Cardiac muscle cell (in vitro differentiated cells and primary cell): ENCODE data around the gene GABRG3. TPM values are rescaled to one million over a fixed set of nuclear protein-coding genes. Genes with fewer than 3 reads are reported as not detected.

Experiments used
- DNase-seq, 2 donors: peaks; one replicate each; pipeline versions ENCODE4 v3.0.0 to v3.0.0-alpha.2; 2010 to 2017; ENCODE audit warnings: low read depth in 1 of 2, low spot score in 1 of 2
- H3K27ac ChIP-seq: fragments of 200-600 bp; sonication (generic); 2 replicates; pipeline ENCODE4 v1.5.1; 2016
- H3K27me3 ChIP-seq: fragments of 200-600 bp; sonication (generic); 2 replicates; pipeline ENCODE4 v1.6.0; 2016; ENCODE audit warnings: control low read depth
- H3K36me3 ChIP-seq: fragments of 200-600 bp; sonication (generic); 2 replicates; pipeline ENCODE4 v1.5.1; 2016; ENCODE audit warnings: control low read depth
- H3K4me1 ChIP-seq: fragments of 200-600 bp; sonication (generic); 2 replicates; pipeline ENCODE4 v1.8.1; 2017; ENCODE audit warnings: low read depth, mild to moderate bottlenecking, mixed run types
- H3K4me3 ChIP-seq: fragments of 200-600 bp; sonication (generic); 2 replicates; pipeline ENCODE4 v1.5.1; 2016; ENCODE audit warnings: mild to moderate bottlenecking
- H3K9me3 ChIP-seq: fragments of 200-600 bp; sonication (generic); 2 replicates; pipeline ENCODE4 v1.5.1; 2017; ENCODE audit warnings: low read depth, mild to moderate bottlenecking, control low read depth
- CTCF ChIP-seq: IDR thresholded peaks from 2 replicates; pipeline ENCODE4 v1.5.1; 2012; ENCODE audit warnings: low read depth, mild to moderate bottlenecking, low read length
- polyA plus RNA-seq: library from polyadenylated mRNA; unstranded; fragments of >200 nt; fragmentation: Nextera tagmentation; extraction: Ambion mirVana; gene quantifications from 2 replicates; pipeline ENCODE4 v1.2.1, GENCODE V29; 2016
- total RNA-seq: library from RNA; depleted of rRNA; stranded (reverse); fragments of >200 nt; gene quantifications from 2 replicates; pipeline ENCODE4 v1.2.3, GENCODE V29; 2016

The GABRG3 gene
- total and polyA plus RNA-seq, 2 experiments from 2014 or later, result not detected

- H3K9me3 ChIP-seq, result no peaks in the 10 kb centered on the region
- H3K4me3 ChIP-seq, result no peak overlapping the region
- H3K27ac ChIP-seq, result no peak overlapping the region
- DNase-seq, result no peak
- no peaks in the 10 kb centered on the region for H3K4me1 ChIP-seq
- TF ChIP-seq CTCF, result no peak
- no peaks in the 10 kb centered on the region for H3K27me3 ChIP-seq
- H3K36me3 ChIP-seq, result no peaks in the 10 kb centered on the region
These were observed 502.9 kb downstream of the GABRG3 start for GRCh38 chr15:27473845-27474244.

- H3K9me3 ChIP-seq, result no peaks in the 10 kb centered on the region
- H3K27me3 ChIP-seq, result no peaks in the 10 kb centered on the region
- no peaks in the 10 kb centered on the region for H3K36me3 ChIP-seq
- no peak for DNase-seq
- no peak overlapping the region for H3K4me3 ChIP-seq
- TF ChIP-seq CTCF, result no peak
- no peaks in the 10 kb centered on the region for H3K4me1 ChIP-seq
- H3K27ac ChIP-seq, result no peak overlapping the region
These were observed 504.4 kb downstream of the GABRG3 start for GRCh38 chr15:27475395-27475794.

GRCh38 chr15:27479296-27480140 is 508.5 kb downstream of the GABRG3 start:
- TF ChIP-seq CTCF, result no peak
- DNase-seq, result no peak
- Histone ChIP-seq H3K4me3 (no peak overlapping the region), H3K4me1 (no peaks in the 10 kb centered on the region), H3K27me3 (no peaks in the 10 kb centered on the region), H3K27ac (no peak overlapping the region), H3K36me3 (no peaks in the 10 kb centered on the region), H3K9me3 (no peaks in the 10 kb centered on the region)

GRCh38 chr15:27480141-27480530 is 509.2 kb downstream of the GABRG3 start:
- Histone ChIP-seq H3K27ac (no peak overlapping the region), H3K4me3 (no peak overlapping the region), H3K36me3 (no peaks in the 10 kb centered on the region), H3K4me1 (no peaks in the 10 kb centered on the region), H3K9me3 (no peaks in the 10 kb centered on the region), H3K27me3 (no peaks in the 10 kb centered on the region)
- DNase-seq, result no peak
- TF ChIP-seq CTCF, result no peak

GRCh38 chr15:27480642-27481041 is 509.7 kb downstream of the GABRG3 start:
- Histone ChIP-seq H3K9me3 (no peaks in the 10 kb centered on the region), H3K27ac (no peak overlapping the region), H3K36me3 (no peaks in the 10 kb centered on the region), H3K27me3 (no peaks in the 10 kb centered on the region), H3K4me1 (no peaks in the 10 kb centered on the region), H3K4me3 (no peak overlapping the region)
- no peak for TF ChIP-seq CTCF
- no peak for DNase-seq
